ENCODE results near the gene RGS19. TPM values are rescaled to one million over a fixed set of nuclear protein-coding genes. Genes with fewer than 3 reads are reported as not detected.
A peak's percentile ranks its signal among the peaks of the same experiment; 100 is the strongest.

Gene RGS19
- total and polyA plus RNA-seq, 2 experiments from 2014 or later: 9.0 to 12.3 TPM

DNA sequence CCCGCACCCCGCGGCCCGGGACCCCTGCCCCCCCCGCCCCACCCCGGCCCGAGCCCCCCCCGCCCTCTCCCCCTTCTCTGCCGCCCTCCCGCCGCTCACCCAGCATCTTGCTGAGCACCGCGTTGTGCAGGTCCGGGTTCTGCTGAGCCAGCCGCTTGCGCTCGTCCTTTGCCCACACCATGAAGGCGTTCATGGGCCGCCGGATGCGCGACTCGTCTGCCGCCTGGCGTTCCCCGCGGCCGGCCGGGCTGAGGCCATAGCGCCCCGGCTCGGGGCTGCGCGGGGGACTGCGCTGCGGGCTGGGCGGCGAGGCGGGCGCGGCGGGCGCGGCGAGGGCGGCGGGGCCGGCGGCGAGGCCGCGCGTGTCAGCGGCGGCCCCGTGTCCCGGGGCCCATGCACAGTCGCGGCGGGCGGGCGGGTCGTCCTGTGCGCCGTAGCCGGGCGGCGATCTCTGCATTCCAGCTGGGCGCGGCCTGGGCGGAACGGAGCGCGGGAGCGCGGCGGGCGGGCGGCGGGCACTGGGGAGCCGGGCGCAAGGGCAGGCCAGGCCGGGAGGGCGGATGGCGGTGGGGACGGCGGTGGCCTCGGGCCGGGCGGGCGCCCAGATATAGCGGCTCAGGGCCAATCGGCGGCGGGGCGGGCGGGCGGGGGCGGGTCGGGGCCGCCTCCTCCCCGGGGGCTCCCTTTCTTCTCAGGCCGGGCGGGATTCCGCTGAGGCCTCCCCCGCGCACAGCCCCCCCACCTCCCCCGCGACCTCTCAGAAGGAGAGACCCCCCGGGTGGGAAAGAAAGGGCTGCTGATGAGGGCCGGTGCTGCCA, 30.0 kb downstream of the RGS19 start, which contains the start of gene SOX18:
TSS of gene SOX18 (minus strand) at position 580 of the 818 bp plus-strand sequence. CDS start at position 457, 123 bp downstream.
- Histone ChIP-seq H3K4me1 (ENCODE audit: low read depth) (peaks cover 5% of the 10 kb centered on the region), H3K27ac (no peak within 1 kb of the TSS), H3K4me3 (peak within 1 kb of the TSS; percentile 20), H3K36me3 (no peaks in the 10 kb centered on the region), H3K27me3 (peaks cover 72% of the 10 kb centered on the region), H3K9me3 (ENCODE audit: low read depth) (no peaks in the 10 kb centered on the region)
- peak; percentile 56 to 64 for DNase-seq (ENCODE audit: low read depth in 1 of 2, low spot score in 1 of 2)
- TF ChIP-seq, protein P1, sequence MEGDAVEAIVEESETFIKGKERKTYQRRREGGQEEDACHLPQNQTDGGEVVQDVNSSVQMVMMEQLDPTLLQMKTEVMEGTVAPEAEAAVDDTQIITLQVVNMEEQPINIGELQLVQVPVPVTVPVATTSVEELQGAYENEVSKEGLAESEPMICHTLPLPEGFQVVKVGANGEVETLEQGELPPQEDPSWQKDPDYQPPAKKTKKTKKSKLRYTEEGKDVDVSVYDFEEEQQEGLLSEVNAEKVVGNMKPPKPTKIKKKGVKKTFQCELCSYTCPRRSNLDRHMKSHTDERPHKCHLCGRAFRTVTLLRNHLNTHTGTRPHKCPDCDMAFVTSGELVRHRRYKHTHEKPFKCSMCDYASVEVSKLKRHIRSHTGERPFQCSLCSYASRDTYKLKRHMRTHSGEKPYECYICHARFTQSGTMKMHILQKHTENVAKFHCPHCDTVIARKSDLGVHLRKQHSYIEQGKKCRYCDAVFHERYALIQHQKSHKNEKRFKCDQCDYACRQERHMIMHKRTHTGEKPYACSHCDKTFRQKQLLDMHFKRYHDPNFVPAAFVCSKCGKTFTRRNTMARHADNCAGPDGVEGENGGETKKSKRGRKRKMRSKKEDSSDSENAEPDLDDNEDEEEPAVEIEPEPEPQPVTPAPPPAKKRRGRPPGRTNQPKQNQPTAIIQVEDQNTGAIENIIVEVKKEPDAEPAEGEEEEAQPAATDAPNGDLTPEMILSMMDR (IDR thresholded peaks at IDR 0.05; ENCODE audit: low read depth, low read length): no peak

DNA sequence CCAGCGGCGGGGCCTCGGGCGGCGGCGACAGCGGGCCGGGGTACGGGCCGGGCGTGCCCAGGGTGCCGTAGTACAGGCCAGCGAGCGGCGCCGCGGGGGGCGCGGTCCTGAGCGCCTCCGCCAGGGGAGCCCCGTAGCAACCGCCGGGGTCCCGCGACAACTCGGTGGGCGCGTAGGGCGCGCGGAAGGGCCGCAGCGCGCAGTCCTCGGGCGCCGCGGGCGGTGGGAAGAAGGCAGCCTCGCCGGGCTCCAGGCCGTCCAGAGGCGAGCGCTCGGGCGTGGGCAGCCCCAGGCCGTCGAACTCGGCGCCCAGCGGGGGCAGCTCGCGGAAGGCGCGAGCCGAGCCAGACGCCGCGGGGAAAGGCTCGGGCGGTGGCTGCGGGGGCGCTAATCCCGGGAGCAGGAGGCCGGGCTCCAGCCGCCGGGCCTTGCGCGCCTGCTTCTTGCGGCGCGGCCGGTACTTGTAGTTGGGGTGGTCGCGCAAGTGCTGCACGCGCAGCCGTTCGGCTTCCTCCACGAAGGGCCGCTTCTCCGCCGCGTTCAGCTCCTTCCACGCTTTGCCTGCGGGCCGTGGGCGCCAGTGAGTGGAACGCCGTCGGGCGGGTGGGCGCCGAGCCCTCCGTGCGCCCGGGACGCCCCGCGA, 30.8 kb downstream of the RGS19 start:
- Histone ChIP-seq H3K9me3 (ENCODE audit: low read depth) (no peaks in the 10 kb centered on the region), H3K4me1 (ENCODE audit: low read depth) (no peaks in the 10 kb centered on the region), H3K4me3 (peak overlapping the region; percentile 6), H3K27ac (no peak overlapping the region), H3K27me3 (peaks cover 79% of the 10 kb centered on the region), H3K36me3 (no peaks in the 10 kb centered on the region)
- TF ChIP-seq, protein P1 (IDR thresholded peaks at IDR 0.05; ENCODE audit: low read depth, low read length): no peak
- peak; percentile 14 to 21 for DNase-seq (ENCODE audit: low read depth in 1 of 2, low spot score in 1 of 2)

DNA sequence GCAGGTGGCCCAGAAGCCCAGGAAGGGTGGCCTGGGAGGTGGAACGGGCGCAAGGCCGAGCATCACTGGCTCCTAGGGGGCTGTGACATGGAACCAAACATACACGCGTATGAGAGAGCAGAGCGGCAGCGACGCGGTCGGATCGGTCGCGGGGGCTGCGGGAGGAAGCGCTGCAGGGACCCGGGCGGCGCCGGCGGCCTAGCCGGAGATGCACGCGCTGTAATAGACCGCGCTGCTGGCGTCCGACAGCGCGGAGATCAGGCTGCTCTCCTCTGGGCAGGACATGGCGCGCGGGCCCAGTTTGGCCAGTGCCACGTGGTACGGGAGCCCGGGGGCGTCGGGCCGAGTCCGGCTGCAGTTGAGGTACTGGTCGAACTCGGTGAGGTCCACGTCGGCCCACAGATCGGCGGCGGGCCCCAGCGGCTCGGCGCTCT, 31.3 kb downstream of the RGS19 start:
- Histone ChIP-seq H3K9me3 (ENCODE audit: low read depth) (no peaks in the 10 kb centered on the region), H3K4me1 (ENCODE audit: low read depth) (no peaks in the 10 kb centered on the region), H3K4me3 (no peak overlapping the region), H3K27me3 (peaks cover 85% of the 10 kb centered on the region), H3K27ac (no peak overlapping the region), H3K36me3 (no peaks in the 10 kb centered on the region)
- DNase-seq (ENCODE audit: low read depth in 1 of 2, low spot score in 1 of 2): no peak
- TF ChIP-seq, protein P1 (IDR thresholded peaks at IDR 0.05; ENCODE audit: low read depth, low read length): no peak

DNA sequence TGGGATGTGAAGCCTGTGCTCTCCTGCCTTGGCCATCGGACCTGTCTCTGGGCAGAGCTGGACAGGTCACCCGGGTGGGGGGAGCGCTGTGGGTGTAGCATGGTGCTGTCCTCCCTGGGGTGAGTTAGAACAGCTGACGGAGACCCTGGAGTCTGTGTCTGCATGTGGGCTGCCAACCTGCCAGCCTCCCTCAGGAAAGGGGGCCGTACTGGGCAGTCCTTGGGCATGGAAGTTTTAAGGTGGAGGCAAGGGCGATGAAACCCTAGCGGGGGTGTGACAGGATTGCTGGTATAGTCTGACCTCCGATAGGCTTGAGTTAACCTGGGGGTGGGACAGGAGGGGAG, 32.3 kb downstream of the RGS19 start:
- Histone ChIP-seq H3K36me3 (no peaks in the 10 kb centered on the region), H3K9me3 (ENCODE audit: low read depth) (no peaks in the 10 kb centered on the region), H3K4me1 (ENCODE audit: low read depth) (no peaks in the 10 kb centered on the region), H3K4me3 (no peak overlapping the region), H3K27ac (no peak overlapping the region), H3K27me3 (peaks cover 92% of the 10 kb centered on the region)
- TF ChIP-seq, protein P1 (IDR thresholded peaks at IDR 0.05; ENCODE audit: low read depth, low read length): no peak
- no peak for DNase-seq (ENCODE audit: low read depth in 1 of 2, low spot score in 1 of 2)

DNA sequence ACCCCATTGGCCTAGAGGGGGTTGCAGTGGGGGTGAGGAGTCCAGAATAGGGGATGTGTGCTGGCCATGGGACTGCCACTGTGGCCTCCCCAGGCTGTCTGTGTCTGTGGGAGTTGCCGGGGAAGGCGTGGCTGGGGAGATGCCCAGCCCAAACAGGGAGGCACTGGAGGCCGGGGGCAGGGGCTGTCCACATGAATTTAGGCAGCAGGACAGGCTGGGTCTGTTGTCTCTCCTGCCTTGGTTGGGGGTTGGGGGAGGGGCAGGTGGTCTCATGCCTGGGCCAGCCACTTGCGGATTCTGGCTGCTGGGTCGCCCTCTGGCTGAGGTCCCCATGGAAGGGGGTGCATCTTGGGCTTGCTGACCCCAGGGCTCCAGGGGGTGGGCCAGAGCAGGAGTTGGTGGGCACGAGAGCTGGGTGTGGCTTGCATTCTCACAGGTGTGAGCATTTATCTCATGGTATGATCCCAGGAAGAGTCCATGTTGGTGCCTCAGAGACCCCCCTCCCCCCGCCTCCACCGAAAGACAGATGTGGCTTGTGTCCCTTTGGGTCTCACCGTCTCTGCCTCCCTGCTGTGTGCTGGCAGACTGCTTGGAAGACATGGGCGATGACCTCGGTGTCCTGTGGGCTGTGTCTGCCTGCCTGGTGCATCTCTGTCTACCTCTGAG, 33.8 kb downstream of the RGS19 start:
- Histone ChIP-seq H3K4me3 (no peak overlapping the region), H3K9me3 (ENCODE audit: low read depth) (no peaks in the 10 kb centered on the region), H3K27ac (no peak overlapping the region), H3K27me3 (peaks cover 97% of the 10 kb centered on the region), H3K4me1 (ENCODE audit: low read depth) (no peaks in the 10 kb centered on the region), H3K36me3 (no peaks in the 10 kb centered on the region)
- DNase-seq (ENCODE audit: low read depth in 1 of 2, low spot score in 1 of 2): no peak
- TF ChIP-seq, protein P1 (IDR thresholded peaks at IDR 0.05; ENCODE audit: low read depth, low read length): no peak
